Osteocyte (in vitro differentiated cells): ENCODE results near the gene ZNRD2. TPM values are rescaled to one million over a fixed set of nuclear protein-coding genes. Genes with fewer than 3 reads are reported as not detected.

ENCODE experiments used
- DNase-seq: peaks from one replicate; pipeline ENCODE4 v3.0.0; 2021; ENCODE audit warnings: mixed read lengths; ENCODE audit not compliant: unreplicated experiment; ENCODE audit errors: extremely low spot score
- H3K27ac Mint-ChIP-seq: one replicate; pipeline ENCODE4 v1.8.0; 2021; ENCODE audit warnings: mild to moderate bottlenecking, mixed read lengths; ENCODE audit not compliant: unreplicated experiment
- H3K27me3 Mint-ChIP-seq: one replicate; pipeline ENCODE4 v1.8.0; 2021; ENCODE audit warnings: mixed read lengths; ENCODE audit not compliant: unreplicated experiment
- H3K36me3 Mint-ChIP-seq: one replicate; pipeline ENCODE4 v1.8.0; 2021; ENCODE audit warnings: mixed read lengths; ENCODE audit not compliant: unreplicated experiment
- H3K4me1 Mint-ChIP-seq: one replicate; pipeline ENCODE4 v1.8.0; 2021; ENCODE audit warnings: mixed read lengths; ENCODE audit not compliant: unreplicated experiment
- H3K4me3 Mint-ChIP-seq: one replicate; pipeline ENCODE4 v1.8.0; 2021; ENCODE audit warnings: mild to moderate bottlenecking, moderate library complexity, mixed read lengths; ENCODE audit not compliant: unreplicated experiment
- H3K9me3 Mint-ChIP-seq: one replicate; pipeline ENCODE4 v1.8.0; 2021; ENCODE audit warnings: mixed read lengths; ENCODE audit not compliant: unreplicated experiment
- CTCF ChIP-seq: fragments of 200-600 bp; sonication (generic); IDR thresholded peaks from 2 replicates; pipeline ENCODE4 v1.5.0; 2021; ENCODE audit warnings: antibody characterized with exemption, mild to moderate bottlenecking, moderate library complexity
- total RNA-seq: library from RNA; stranded (reverse); gene quantifications from 2 replicates; pipeline ENCODE4 v1.2.1, GENCODE V29; 2021

ZNRD2 gene
- total RNA-seq, 1 donor from 2014 or later, result 31.3 TPM

- DNase-seq, result no peak
- TF ChIP-seq CTCF, result no peak
- Mint-ChIP-seq H3K9me3 (no peaks in the 10 kb centered on the region), H3K4me1 (peaks cover 43% of the 10 kb centered on the region), H3K36me3 (peaks cover 8% of the 10 kb centered on the region), H3K27me3 (no peaks in the 10 kb centered on the region), H3K27ac (peak overlapping the region; percentile 80), H3K4me3 (no peak overlapping the region)
Observed at GRCh38 chr11:65578134-65578533, 7.9 kb downstream of the ZNRD2 start.

- peaks cover 11% of the 10 kb centered on the region for H3K36me3 Mint-ChIP-seq
- H3K27ac Mint-ChIP-seq, result peak overlapping the region; percentile 80
Observed at GRCh38 chr11:65578667-65579066, 8.4 kb downstream of the ZNRD2 start.

GRCh38 chr11:65579291-65579690 lies 9.0 kb downstream of the ZNRD2 start:
- Mint-ChIP-seq H3K27ac (no peak overlapping the region), H3K4me3 (no peak overlapping the region), H3K9me3 (no peaks in the 10 kb centered on the region), H3K4me1 (peaks cover 35% of the 10 kb centered on the region), H3K27me3 (no peaks in the 10 kb centered on the region), H3K36me3 (peaks cover 11% of the 10 kb centered on the region)
- TF ChIP-seq CTCF, result no peak
- no peak for DNase-seq

More at GRCh38 chr11:65578667-65579066, 8.4 kb downstream of the ZNRD2 start:
- no peak for TF ChIP-seq CTCF
- no peaks in the 10 kb centered on the region for H3K27me3 Mint-ChIP-seq
- no peaks in the 10 kb centered on the region for H3K9me3 Mint-ChIP-seq
- no peak for DNase-seq
- H3K4me3 Mint-ChIP-seq, result no peak overlapping the region
- H3K4me1 Mint-ChIP-seq, result peaks cover 39% of the 10 kb centered on the region

- no peak for DNase-seq
- Mint-ChIP-seq H3K4me3 (no peak overlapping the region), H3K36me3 (peaks cover 11% of the 10 kb centered on the region), H3K27ac (no peak overlapping the region), H3K27me3 (no peaks in the 10 kb centered on the region), H3K9me3 (no peaks in the 10 kb centered on the region), H3K4me1 (peaks cover 29% of the 10 kb centered on the region)
- TF ChIP-seq CTCF, result no peak
Observed at GRCh38 chr11:65580031-65580692, 9.9 kb downstream of the ZNRD2 start.

- peaks cover 11% of the 10 kb centered on the region for H3K36me3 Mint-ChIP-seq
- no peak for DNase-seq
- no peaks in the 10 kb centered on the region for H3K27me3 Mint-ChIP-seq
- H3K4me1 Mint-ChIP-seq, result peaks cover 25% of the 10 kb centered on the region
- no peak overlapping the region for H3K4me3 Mint-ChIP-seq
- H3K9me3 Mint-ChIP-seq, result no peaks in the 10 kb centered on the region
- TF ChIP-seq CTCF, result no peak
- H3K27ac Mint-ChIP-seq, result no peak overlapping the region
Observed at GRCh38 chr11:65580756-65581155, 10.5 kb downstream of the ZNRD2 start.
